ENCODE results near the gene UFC1. TPM values are rescaled to one million over a fixed set of nuclear protein-coding genes. Genes with fewer than 3 reads are reported as not detected.

UFC1 gene
- total RNA-seq, 2 experiments from 2014 or later: 96.6 to 97.8 TPM

- Histone ChIP-seq H3K4me3 (ENCODE audit: low read length) (no peak overlapping the region), H3K4me1 (ENCODE audit: insufficient read depth, low read length) (peaks cover 53% of the 10 kb centered on the region), H3K36me3 (ENCODE audit: insufficient read depth, low read length) (peaks cover 57% of the 10 kb centered on the region), H3K27ac (ENCODE audit: low read depth in 1 of 2, low read length in 2 of 2) (no peak overlapping the region), H3K27me3 (ENCODE audit: control insufficient read depth in 1 of 2, insufficient read depth in 2 of 2, low read length in 2 of 2) (no peaks in the 10 kb centered on the region), H3K9me3 (ENCODE audit: control insufficient read depth in 1 of 2, insufficient read depth in 1 of 2, low read length in 2 of 2) (no peaks in the 10 kb centered on the region)
- intact Hi-C loops (cut with DNase I, micrococcal nuclease): loop anchor here in 1 of 2 experiments (5.0 kb wide), 2 partner anchors 47 to 212 kb away; partner anchors contain the start of gene APOA2
- Mint-ChIP-seq H3K4me1 (ENCODE audit: low read depth) (peaks cover 60% of the 10 kb centered on the region), H3K27me3 (no peaks in the 10 kb centered on the region), H3K4me3 (peak overlapping the region; percentile 100), H3K9me3 (no peaks in the 10 kb centered on the region), H3K36me3 (ENCODE audit: low read depth) (peaks cover 71% of the 10 kb centered on the region), H3K27ac (peak overlapping the region; percentile 97)
- no peak for ATAC-seq (ENCODE audit: poor library complexity)
- TF ChIP-seq CTCF (IDR thresholded peaks at IDR 0.05): no peak
- ChIA-PET POLR2A (interaction anchor here (3.5 kb wide), 1 partner anchor 9 kb away, joined by 31 read pairs; the partner anchor contains the start of gene PPOX), CTCF (no interaction called here)
- no peak for DNase-seq
Measured at GRCh38 chr1:161174911-161175310, 21.1 kb downstream of the UFC1 start.

GRCh38 chr1:161175771-161176453 is 22.1 kb downstream of the UFC1 start:
- POLR2A ChIA-PET: interaction anchor here (0.8 to 3.5 kb wide), 7 partner anchors 10 to 138 kb away, joined by 3 to 31 read pairs (median 14); partner anchors contain the start of genes DEDD, NDUFS2, PPOX and TOMM40L
- intact Hi-C loops (cut with DNase I, micrococcal nuclease): loop anchor here in 1 of 2 experiments (2.0 to 5.0 kb wide), 2 partner anchors 13 to 46 kb away; partner anchors contain the start of gene APOA2

More at GRCh38 chr1:161175771-161176453, 22.1 kb downstream of the UFC1 start:
- Histone ChIP-seq H3K36me3 (ENCODE audit: insufficient read depth, low read length) (peaks cover 50% of the 10 kb centered on the region), H3K4me3 (ENCODE audit: low read length) (peak overlapping the region; percentile 77), H3K27me3 (ENCODE audit: control insufficient read depth in 1 of 2, insufficient read depth in 2 of 2, low read length in 2 of 2) (no peaks in the 10 kb centered on the region), H3K4me1 (ENCODE audit: insufficient read depth, low read length) (peaks cover 62% of the 10 kb centered on the region), H3K27ac (ENCODE audit: low read depth in 1 of 2, low read length in 2 of 2) (peak overlapping the region; percentile 82 to 89), H3K9me3 (ENCODE audit: control insufficient read depth in 1 of 2, insufficient read depth in 1 of 2, low read length in 2 of 2) (no peaks in the 10 kb centered on the region)
- peak overlapping the region; percentile 100 for H3K4me3 Mint-ChIP-seq
- H3K4me1 Mint-ChIP-seq (ENCODE audit: low read depth): peaks cover 69% of the 10 kb centered on the region
- no peak for DNase-seq
- no peaks in the 10 kb centered on the region for H3K27me3 Mint-ChIP-seq
- TF ChIP-seq CTCF (IDR thresholded peaks at IDR 0.05): no peak
- CTCF ChIA-PET: interaction anchor here (0.9 to 2.3 kb wide), 5 partner anchors 10 to 206 kb away, joined by 3 to 18 read pairs (median 6); partner anchors contain the start of genes PPOX and TOMM40L
- H3K27ac Mint-ChIP-seq: peak overlapping the region; percentile 97
- peaks cover 64% of the 10 kb centered on the region for H3K36me3 Mint-ChIP-seq (ENCODE audit: low read depth)
- no peaks in the 10 kb centered on the region for H3K9me3 Mint-ChIP-seq
- ATAC-seq (ENCODE audit: poor library complexity): no peak

Data from CD4-positive, alpha-beta T cell (primary cell).